IMR-90 (cell line): ENCODE results near the gene ADD3. TPM values are rescaled to one million over a fixed set of nuclear protein-coding genes. Genes with fewer than 3 reads are reported as not detected.

ENCODE experiments used
- ATAC-seq: fragments of 200-7000 bp; cut with Tn5 transposase; 2 replicates; pipeline ENCODE4 v1.9.1; 2020; ENCODE audit warnings: low read depth, mild to moderate bottlenecking, moderate library complexity
- BruUV-seq: library from RNA; stranded (reverse); fragments of 400-500 nt; replicated peaks from 2 replicates; lab custom pipeline; 2021; lab: Mats Ljungman, UMichigan
- CTCF ChIA-PET: fragments of 300-600 bp; formaldehyde crosslinking; extraction: SDS; loops from one replicate; lab custom pipeline; 2021; ENCODE audit warnings: antibody characterized with exemption; lab: Yijun Ruan, JAX
- POLR2A ChIA-PET: fragments of 300-600 bp; sonication (Branson Sonifier 250); formaldehyde crosslinking; loops from one replicate; lab custom pipeline; 2022; ENCODE audit warnings: antibody characterized with exemption; ENCODE audit not compliant: unreplicated experiment; lab: Charles Lee
- DNase-seq: peaks from one replicate; pipeline ENCODE4 v3.0.0; 2013
- H2AFZ ChIP-seq: replicated peaks from 2 replicates; pipeline ENCODE3; 2013; ENCODE audit warnings: low read length, mild to moderate bottlenecking; ENCODE audit not compliant: poor library complexity
- H2AK5ac ChIP-seq: 2 replicates; pipeline ENCODE4 v1.6.1; 2013; ENCODE audit warnings: low read depth, low read length, inconsistent platforms
- H2AK9ac ChIP-seq: replicated peaks from 2 replicates; pipeline ENCODE3; 2013; ENCODE audit warnings: mild to moderate bottlenecking, low read depth, low read length, moderate library complexity; ENCODE audit not compliant: poor library complexity
- H2BK120ac ChIP-seq: 2 replicates; pipeline ENCODE4 v1.6.1; 2013; ENCODE audit warnings: low read depth, low read length, inconsistent platforms
- H2BK15ac ChIP-seq: 3 replicates; pipeline ENCODE4 v1.6.1; 2013; ENCODE audit warnings: low read depth, low read length, inconsistent platforms
- H2BK20ac ChIP-seq: 2 replicates; pipeline ENCODE4 v1.6.1; 2013; ENCODE audit warnings: low read depth, mild to moderate bottlenecking, inconsistent platforms, low read length, moderate library complexity
- H2BK5ac ChIP-seq: 2 replicates; pipeline ENCODE4 v1.6.1; 2013; ENCODE audit warnings: mild to moderate bottlenecking, low read depth, low read length, inconsistent platforms; ENCODE audit not compliant: poor library complexity, severe bottlenecking
- H3K14ac ChIP-seq: replicated peaks from 2 replicates; pipeline ENCODE4 v1.6.1; 2013; ENCODE audit warnings: low read depth, low read length, inconsistent platforms
- H3K18ac ChIP-seq: 2 replicates; pipeline ENCODE4 v1.6.1; 2013; ENCODE audit warnings: low read depth, low read length, control low read depth
- H3K23ac ChIP-seq: 2 replicates; pipeline ENCODE4 v1.6.1; 2013; ENCODE audit warnings: low read depth, low read length, inconsistent platforms
- H3K27ac ChIP-seq: 2 replicates; pipeline ENCODE4 v1.5.1; 2013; ENCODE audit warnings: mild to moderate bottlenecking, control low read depth, low read length; ENCODE audit not compliant: insufficient read depth
- H3K27me3 ChIP-seq: 2 replicates; pipeline ENCODE4 v1.6.1; 2013; ENCODE audit warnings: low read length; ENCODE audit not compliant: control insufficient read depth, insufficient read depth
- H3K36me3 ChIP-seq: 2 replicates; pipeline ENCODE4 v1.6.1; 2013; ENCODE audit warnings: low read length, mixed read lengths; ENCODE audit not compliant: control insufficient read depth, insufficient read depth
- H3K4ac ChIP-seq: 2 replicates; pipeline ENCODE4 v1.6.1; 2013; ENCODE audit warnings: low read depth, low read length, inconsistent platforms
- H3K4me1 ChIP-seq: 2 replicates; pipeline ENCODE4 v1.6.1; 2013; ENCODE audit warnings: low read length, mixed read lengths; ENCODE audit not compliant: control insufficient read depth, insufficient read depth
- H3K4me2 ChIP-seq: 2 replicates; pipeline ENCODE4 v1.6.1; 2013; ENCODE audit warnings: low read depth, mild to moderate bottlenecking, control low read depth, low read length, moderate library complexity
- H3K4me3 ChIP-seq: 2 replicates; pipeline ENCODE4 v1.5.1; 2013; ENCODE audit warnings: low read depth, mild to moderate bottlenecking, control low read depth, low read length, moderate library complexity; ENCODE audit not compliant: insufficient read depth
- H3K56ac ChIP-seq: 2 replicates; pipeline ENCODE4 v1.6.1; 2013; ENCODE audit warnings: low read length, inconsistent platforms; ENCODE audit not compliant: insufficient read depth; ENCODE audit errors: extremely low read depth
- H3K79me1 ChIP-seq, 2 experiments: 2 replicates each; pipeline ENCODE4 v1.6.1; 2013; ENCODE audit warnings: low read length in 2 of 2, inconsistent platforms in 1 of 2, low read depth in 1 of 2
- H3K9ac ChIP-seq: 2 replicates; pipeline ENCODE4 v1.6.1; 2013; ENCODE audit warnings: low read depth, low read length, control low read depth
- H3K9me1 ChIP-seq: 2 replicates; pipeline ENCODE4 v1.6.1; 2013; ENCODE audit warnings: low read length, inconsistent platforms; ENCODE audit not compliant: insufficient read depth
- H3K9me3 ChIP-seq: 2 replicates; pipeline ENCODE4 v1.6.1; 2013; ENCODE audit warnings: low read length; ENCODE audit not compliant: control insufficient read depth, insufficient read depth
- H4K20me1 ChIP-seq: 2 replicates; pipeline ENCODE4 v1.6.1; 2013; ENCODE audit warnings: low read length, inconsistent platforms; ENCODE audit not compliant: insufficient read depth
- H4K5ac ChIP-seq: 2 replicates; pipeline ENCODE4 v1.6.1; 2013; ENCODE audit warnings: mild to moderate bottlenecking, low read depth, low read length, control low read depth
- H4K8ac ChIP-seq, 2 experiments: 2 replicates each; pipeline ENCODE4 v1.6.1; 2013; ENCODE audit warnings: low read depth in 2 of 2, low read length in 2 of 2, control low read depth in 1 of 2, inconsistent platforms in 1 of 2
- H4K91ac ChIP-seq: 2 replicates; pipeline ENCODE4 v1.6.1; 2013; ENCODE audit warnings: low read depth, low read length, inconsistent platforms; ENCODE audit not compliant: insufficient read depth
- BHLHE40 ChIP-seq: fragments of 150-350 bp; IDR thresholded peaks from 2 replicates; pipeline ENCODE4 v1.6.1; 2016; ENCODE audit warnings: mild to moderate bottlenecking, low read depth, low read length
- CEBPB ChIP-seq: IDR thresholded peaks from 2 replicates; pipeline ENCODE4 v1.6.1; 2012; ENCODE audit warnings: low read depth, low read length, improper control_type of control experiment
- CHD1 ChIP-seq: IDR thresholded peaks from 2 replicates; pipeline ENCODE4 v1.6.1; 2012; ENCODE audit warnings: low read depth, low read length, improper control_type of control experiment
- CTCF ChIP-seq: conservative IDR thresholded peaks from 2 replicates; pipeline ENCODE4 v1.5.1; 2012; ENCODE audit warnings: mild to moderate bottlenecking, low read depth, low read length, improper control_type of control experiment
- ELK1 ChIP-seq: fragments of 150-350 bp; IDR thresholded peaks from 2 replicates; pipeline ENCODE4 v1.6.1; 2016; ENCODE audit warnings: low read depth, mild to moderate bottlenecking, low read length, moderate library complexity, borderline replicate concordance
- FOS ChIP-seq: fragments of 150-350 bp; IDR thresholded peaks from 2 replicates; pipeline ENCODE4 v1.6.1; 2016; ENCODE audit warnings: low read depth, low read length
- MAFK ChIP-seq: IDR thresholded peaks from 2 replicates; pipeline ENCODE4 v1.6.1; 2012; ENCODE audit warnings: low read depth, low read length, improper control_type of control experiment
- MAZ ChIP-seq: IDR thresholded peaks from 2 replicates; pipeline ENCODE4 v1.6.1; 2012; ENCODE audit warnings: low read depth, mild to moderate bottlenecking, low read length, improper control_type of control experiment, moderate library complexity, borderline replicate concordance
- MXI1 ChIP-seq: IDR thresholded peaks from 2 replicates; pipeline ENCODE4 v1.6.1; 2012; ENCODE audit warnings: low read depth, mild to moderate bottlenecking, low read length, moderate library complexity, borderline replicate concordance
- NFE2L2 ChIP-seq: fragments of 150-350 bp; IDR thresholded peaks from 2 replicates; pipeline ENCODE4 v1.6.1; 2016; ENCODE audit warnings: low read depth, mild to moderate bottlenecking, low read length
- POLR2A ChIP-seq: IDR thresholded peaks from 2 replicates; pipeline ENCODE4 v1.6.1; 2012; ENCODE audit warnings: mild to moderate bottlenecking, low read depth, low read length
- RAD21 ChIP-seq: IDR thresholded peaks from 2 replicates; pipeline ENCODE4 v1.6.1; 2012; ENCODE audit warnings: low read length, improper control_type of control experiment
- RCOR1 ChIP-seq: IDR thresholded peaks from 2 replicates; pipeline ENCODE4 v1.6.1; 2012; ENCODE audit warnings: mild to moderate bottlenecking, low read length, improper control_type of control experiment; ENCODE audit not compliant: insufficient replicate concordance
- RFX5 ChIP-seq: IDR thresholded peaks from 2 replicates; pipeline ENCODE4 v1.8.0; 2012; ENCODE audit warnings: low read depth, mild to moderate bottlenecking, low read length, moderate library complexity
- SMC3 ChIP-seq: fragments of 150-350 bp; IDR thresholded peaks from 2 replicates; pipeline ENCODE4 v1.6.1; 2016; ENCODE audit warnings: low read depth, mild to moderate bottlenecking, antibody characterized with exemption, low read length, moderate library complexity
- USF2 ChIP-seq: fragments of 150-350 bp; IDR thresholded peaks from 2 replicates; pipeline ENCODE4 v1.6.1; 2017; ENCODE audit warnings: mild to moderate bottlenecking, antibody characterized with exemption, low read length, low read depth
- WGBS, 2 experiments: methylation state at CpG; one replicate each; pipeline versions ENCODE4 v1.1.5 to v1.1.7; 2013; ENCODE audit warnings: missing lambda C conversion rate in 2 of 2; ENCODE audit not compliant: insufficient read length in 1 of 2; ENCODE audit errors: extremely low coverage in 2 of 2; 5-methylcytosine and 5-hydroxymethylcytosine counted together
- dilution Hi-C: fragments of 300-500 bp; cut with HindIII; formaldehyde crosslinking; loops from one replicate; pipeline ENCODE4 v1.14.3; 2018; ENCODE audit warnings: low sequenced_read_pairs; ENCODE audit not compliant: unreplicated experiment
- in situ Hi-C: fragments of 300-500 bp; cut with MboI; formaldehyde crosslinking; loops from 3 replicates; pipeline ENCODE4 v1.14.3; 2019; ENCODE audit warnings: low sequenced_read_pairs, inconsistent platforms, mixed read lengths
- intact Hi-C: fragments of 100-400 bp; cut with micrococcal nuclease; formaldehyde crosslinking; loops from 2 replicates; pipeline ENCODE4 v1.10.0; 2022
- polyA plus RNA-seq, 3 experiments: library from polyadenylated mRNA; depleted of rRNA; stranded (reverse); fragments of >200 nt; gene quantifications; 2 replicates each; pipeline ENCODE4 v1.2.3, GENCODE V29; 2012; ENCODE audit warnings: low replicate concordance in 1 of 3
- total RNA-seq: library from RNA; depleted of rRNA; stranded (reverse); fragments of >200 nt; gene quantifications from 2 replicates; pipeline ENCODE4 v1.2.3, GENCODE V29; 2012

The ADD3 gene
- total and polyA plus RNA-seq, 2 of the 4 experiments (the other 2 are of a cell fraction) = 138 to 212 TPM

GRCh38 chr10:110061687-110062086 is 53.9 kb downstream of the ADD3 start:
- H3K56ac ChIP-seq = no peak overlapping the region
- H3K4ac ChIP-seq = no peak overlapping the region
- no peak overlapping the region for H3K27ac ChIP-seq
- no peak overlapping the region for H4K91ac ChIP-seq
- H2BK15ac ChIP-seq = no peak overlapping the region
- H2AFZ ChIP-seq = no peak overlapping the region
- H3K4me3 ChIP-seq = no peak overlapping the region
- ChIA-PET POLR2A (no interaction called here), CTCF (no interaction called here)
- no peaks in the 10 kb centered on the region for H3K27me3 ChIP-seq
- no peaks in the 10 kb centered on the region for H3K36me3 ChIP-seq
- H3K14ac ChIP-seq = no peak overlapping the region
- H4K5ac ChIP-seq = no peak overlapping the region
- no peak overlapping the region for H2BK120ac ChIP-seq
- BruUV-seq = no TSS peak
- no peak overlapping the region for H3K4me2 ChIP-seq
- no peak overlapping the region for H3K9ac ChIP-seq
- no peaks in the 10 kb centered on the region for H3K9me3 ChIP-seq
- ATAC-seq (no peak), DNase-seq (no peak)
- H3K79me1 ChIP-seq = peaks cover 22 to 50% of the 10 kb centered on the region in 2 experiments
- H3K9me1 ChIP-seq = no peaks in the 10 kb centered on the region; the same call in 1 of the 2 replicates
- in situ Hi-C loops (no loop called here), dilution Hi-C loops (no loop called here), intact Hi-C loops (no loop called here)
- peaks cover 3% of the 10 kb centered on the region; the same call in 1 of the 2 replicates for H4K20me1 ChIP-seq
- no peak overlapping the region for H4K8ac ChIP-seq
- H2AK9ac ChIP-seq = no peak overlapping the region
- no peak overlapping the region for H2AK5ac ChIP-seq
- WGBS, 2 experiments = 80% methylated on average over 1 of the region's 3 CpGs; no CpG with 5 or more reads in 1 of the 2 experiments
- no peak overlapping the region for H3K23ac ChIP-seq
- H3K4me1 ChIP-seq = peaks cover 7% of the 10 kb centered on the region
- no peak overlapping the region for H3K18ac ChIP-seq
- no peak for TF ChIP-seq RCOR1
- no peak for TF ChIP-seq CTCF
- no peak for TF ChIP-seq BHLHE40
- no peak for TF ChIP-seq POLR2A
- no peak for TF ChIP-seq RAD21
- no peak for TF ChIP-seq MAZ
- no peak for TF ChIP-seq SMC3
- no peak for TF ChIP-seq FOS
- TF ChIP-seq USF2 = no peak
- TF ChIP-seq ELK1 = no peak
- no peak for TF ChIP-seq CHD1
- no peak for TF ChIP-seq MXI1
- TF ChIP-seq RFX5 = no peak
- TF ChIP-seq MAFK = no peak
- TF ChIP-seq CEBPB = no peak
- TF ChIP-seq NFE2L2 = no peak
- no peak overlapping the region for H2BK5ac ChIP-seq
- no peak overlapping the region for H2BK20ac ChIP-seq
